Fibroblast of skin of right biceps (primary cell): Measurements from ENCODE around the gene RPL35A.
"Not testable (repeated sequence)": the region's sequence is repeated elsewhere in the genome, so short reads cannot be mapped to it uniquely, and the experiment has no call there.

ENCODE experiments used
- DNase-seq: peaks from one replicate; pipeline ENCODE4 v3.0.0-alpha.2; 2013

The RPL35A gene

GRCh38 chr3:197953325-197953724 is 3.3 kb downstream of the RPL35A start:
- DNase-seq: no peak

GRCh38 chr3:197953881-197954280 is 3.9 kb downstream of the RPL35A start:
- DNase-seq: no peak

GRCh38 chr3:197955892-197956477 is 6.0 kb downstream of the RPL35A start:
- no peak for DNase-seq

GRCh38 chr3:197956626-197956988 is 6.6 kb downstream of the RPL35A start:
- no peak for DNase-seq

- DNase-seq: no peak
Observed at GRCh38 chr3:197957790-197958133, 7.8 kb downstream of the RPL35A start.

- DNase-seq: no peak
Observed at GRCh38 chr3:197958346-197958745, 8.4 kb downstream of the RPL35A start.

- not testable (repeated sequence) for DNase-seq
Observed at GRCh38 chr3:197958848-197959247, 8.9 kb downstream of the RPL35A start.

GRCh38 chr3:197959500-197959890 is 9.5 kb downstream of the RPL35A start:
- no peak for DNase-seq

- peak; percentile 96 for DNase-seq
Observed at GRCh38 chr3:197959891-197960693, 10.1 kb downstream of the RPL35A start, which contains the start of gene LMLN. LMLN (plus strand) TSS chr3:197960217; CDS start chr3:197960246, 29 bp downstream.

- peak; percentile 60 for DNase-seq
Observed at GRCh38 chr3:197960694-197961581, 10.9 kb downstream of the RPL35A start.

- DNase-seq: no peak
Observed at GRCh38 chr3:197961582-197961945, 11.6 kb downstream of the RPL35A start.

- no peak for DNase-seq
Observed at GRCh38 chr3:197963019-197963637, 13.1 kb downstream of the RPL35A start.

- DNase-seq: not testable (repeated sequence)
Observed at GRCh38 chr3:197967337-197967989, 17.5 kb downstream of the RPL35A start.

- no peak for DNase-seq
Observed at GRCh38 chr3:197970588-197970987, 20.6 kb downstream of the RPL35A start.

GRCh38 chr3:197974016-197974415 is 24.0 kb downstream of the RPL35A start:
- DNase-seq: no peak

- DNase-seq: no peak
Observed at GRCh38 chr3:197975311-197975710, 25.3 kb downstream of the RPL35A start.

- no peak for DNase-seq
Observed at GRCh38 chr3:197983076-197983475, 33.1 kb downstream of the RPL35A start.

GRCh38 chr3:197989651-197990050 is 39.7 kb downstream of the RPL35A start:
- DNase-seq: no peak

GRCh38 chr3:197994736-197995135 is 44.7 kb downstream of the RPL35A start:
- no peak for DNase-seq

GRCh38 chr3:197996855-197997254 is 46.9 kb downstream of the RPL35A start:
- DNase-seq: no peak

GRCh38 chr3:197997936-197998335 is 47.9 kb downstream of the RPL35A start:
- no peak for DNase-seq
